Omental fat pad (tissue), 4 donors: Measurements from ENCODE around the gene PUM2. TPM values are rescaled to one million over a fixed set of nuclear protein-coding genes. Genes with fewer than 3 reads are reported as not detected.

Source experiments
- ATAC-seq: fragments of 150-250 bp; one replicate; pipeline ENCODE4 v1.9.1; 2016; ENCODE audit warnings: mild to moderate bottlenecking, moderate library complexity; ENCODE audit not compliant: low FRiP score
- DNase-seq: peaks from one replicate; pipeline ENCODE4 v3.0.0-alpha.2; 2019; ENCODE audit warnings: low spot score
- CTCF ChIP-seq, 3 donors: fragments of 450-650 bp; IDR thresholded peaks; one replicate each; pipeline ENCODE4 v1.5.1; 2016 to 2017; ENCODE audit warnings: antibody characterized with exemption in 3 of 3, mild to moderate bottlenecking in 3 of 3, moderate library complexity in 2 of 3
- total RNA-seq, 4 donors: library from RNA; depleted of rRNA; stranded (reverse); fragments of >200 nt; gene quantifications; one replicate each; pipeline ENCODE4 v1.1.0, GENCODE V29; 2016

PUM2 gene
- total RNA-seq, 4 donors from 2014 or later: 42.3 to 72.4 (median 57.8) TPM

- no peak for ATAC-seq
- no peak for DNase-seq
- TF ChIP-seq CTCF (IDR thresholded peaks at IDR 0.05): no peak
Observed at GRCh38 chr2:20232837-20233207, 117.8 kb downstream of the PUM2 start.

DNA sequence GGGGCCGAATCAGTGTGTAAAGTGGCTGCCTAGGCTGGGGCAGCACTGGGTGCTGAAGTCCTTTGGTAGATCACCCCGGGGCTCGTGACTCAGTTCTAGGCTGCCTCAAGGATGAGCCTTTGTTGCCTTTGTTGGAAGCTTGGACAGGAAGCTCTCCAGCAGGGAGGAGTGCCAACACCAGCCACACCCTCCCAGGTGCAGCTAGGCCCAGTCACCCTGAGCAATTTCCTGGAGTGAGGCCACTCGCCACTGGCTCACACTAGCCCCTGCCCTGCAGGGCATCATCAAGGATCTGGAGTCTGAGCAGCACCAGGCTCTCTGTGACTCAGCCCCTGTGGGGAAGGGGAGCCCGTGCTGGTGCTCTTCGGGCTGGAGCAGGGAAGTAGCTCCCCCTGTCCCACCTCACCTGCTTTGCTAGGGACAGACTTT lies 119.0 kb downstream of the PUM2 start:
- no peak for TF ChIP-seq CTCF (IDR thresholded peaks at IDR 0.05)
- no peak for DNase-seq
- ATAC-seq: no peak

DNA sequence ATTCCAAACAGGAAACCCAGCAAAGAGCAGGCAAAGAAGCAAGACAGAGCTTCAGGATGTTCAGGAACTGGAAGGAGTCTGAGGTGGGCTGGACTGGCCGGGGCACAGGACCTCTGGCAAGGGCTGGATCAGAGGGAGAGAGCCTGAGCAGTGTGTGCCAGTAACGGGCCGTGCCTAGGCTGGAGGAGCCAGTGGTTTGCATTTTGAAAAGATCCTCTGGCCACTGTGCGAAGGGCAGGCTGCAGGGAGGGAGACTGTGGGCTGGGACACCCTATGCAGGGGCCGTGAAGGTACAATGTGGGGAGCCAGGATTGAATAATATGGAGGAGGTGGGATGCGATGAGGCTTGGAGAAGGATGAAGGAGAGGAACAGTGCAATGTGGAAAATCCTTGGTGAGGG lies 119.5 kb downstream of the PUM2 start:
- TF ChIP-seq CTCF (IDR thresholded peaks at IDR 0.05): no peak
- ATAC-seq (no peak), DNase-seq (no peak)

DNA sequence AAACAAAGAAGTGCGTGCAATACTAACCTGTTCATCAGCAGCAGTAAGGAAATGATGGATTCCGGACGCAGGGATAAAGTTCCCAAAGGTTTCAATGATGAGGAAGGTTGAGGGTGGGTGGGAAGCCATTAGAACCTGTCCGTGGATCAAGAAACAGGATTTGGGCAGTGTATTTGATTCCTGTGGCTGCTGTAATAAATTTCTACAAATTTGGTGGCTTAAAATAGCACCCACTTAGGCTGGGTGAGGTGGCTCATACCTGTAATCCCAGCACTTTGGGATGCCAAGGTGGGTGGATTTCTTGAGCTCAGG lies 120.6 kb downstream of the PUM2 start:
- DNase-seq: no peak
- no peak for TF ChIP-seq CTCF (IDR thresholded peaks at IDR 0.05)

DNA sequence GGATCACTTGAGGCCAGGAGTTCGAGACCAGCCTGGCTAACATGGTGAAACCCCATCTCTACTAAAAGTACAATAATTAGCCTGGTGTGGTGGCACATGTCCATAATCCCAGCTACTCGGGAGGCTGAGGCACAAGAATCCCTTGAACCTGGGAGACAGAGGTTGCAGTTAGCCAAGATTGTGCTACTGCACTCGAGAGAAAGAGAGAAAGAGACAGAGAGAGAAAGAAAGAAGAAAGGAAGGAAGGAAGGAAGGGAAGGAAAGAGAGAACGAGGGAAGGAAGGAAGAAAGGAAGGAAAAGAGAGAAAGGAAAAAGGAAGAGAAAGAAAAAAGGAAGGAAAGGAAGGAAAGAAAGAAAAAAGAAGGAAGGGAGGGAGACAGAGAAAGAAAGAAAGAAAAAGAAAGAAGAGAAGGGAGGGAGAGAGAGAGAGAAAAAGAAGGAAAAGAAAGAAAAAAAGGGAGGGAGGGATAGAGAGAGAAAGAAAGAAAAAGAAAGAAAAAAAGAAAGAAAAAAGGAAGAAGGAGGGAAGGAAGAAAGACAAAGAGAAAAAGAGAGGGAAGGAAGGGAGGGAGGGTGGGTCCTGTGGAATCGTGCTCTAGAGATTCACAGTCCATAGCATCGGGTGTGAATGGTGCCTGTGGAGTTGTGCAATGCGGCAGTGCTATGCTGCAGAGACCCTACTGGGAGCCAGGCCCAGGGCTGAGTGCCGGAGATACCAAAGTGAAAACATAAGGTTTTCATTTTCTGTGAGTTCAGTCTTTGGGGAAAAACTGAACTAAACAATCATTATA lies 121.1 kb downstream of the PUM2 start:
- no peak for DNase-seq
- ATAC-seq: no peak

More for the DNA sequence above, 120.6 kb downstream of the PUM2 start:
- no peak for ATAC-seq

DNA sequence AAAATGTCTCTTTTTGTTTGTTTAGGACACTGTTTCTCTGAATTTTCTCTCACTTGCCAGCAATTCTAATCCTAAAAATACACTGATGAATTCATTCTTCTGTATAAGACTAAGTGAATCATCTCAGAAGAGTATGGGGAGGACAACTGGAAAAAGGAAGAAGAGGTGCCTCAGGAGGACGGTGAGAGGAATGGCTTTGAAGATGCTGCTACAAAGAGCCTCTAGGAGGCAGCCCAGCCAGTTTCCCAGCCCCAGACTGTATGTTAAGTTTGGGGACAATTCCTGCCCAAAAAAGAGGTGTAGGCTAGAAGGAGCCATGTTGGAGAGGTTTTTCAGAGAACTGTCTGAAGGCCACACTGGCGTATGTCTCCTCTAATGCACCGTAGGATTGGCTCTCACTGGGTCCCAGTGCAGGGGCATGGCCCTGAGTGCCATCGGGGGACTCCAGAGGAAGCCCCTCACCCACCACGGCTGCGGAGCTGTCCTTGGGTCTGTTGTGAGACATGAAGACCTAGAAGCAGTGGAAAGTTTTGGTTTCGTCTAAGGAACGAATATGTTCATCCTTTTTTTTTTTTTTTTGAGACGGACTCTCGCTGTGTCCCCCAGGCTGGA lies 122.6 kb downstream of the PUM2 start:
- DNase-seq (no peak), ATAC-seq (no peak)
- TF ChIP-seq CTCF (IDR thresholded peaks at IDR 0.05): no peak

More for the DNA sequence above, 121.1 kb downstream of the PUM2 start:
- TF ChIP-seq CTCF (IDR thresholded peaks at IDR 0.05): no peak

GRCh38 chr2:20226152-20226545 lies 124.5 kb downstream of the PUM2 start:
- ATAC-seq (no peak), DNase-seq (no peak)
- no peak for TF ChIP-seq CTCF (IDR thresholded peaks at IDR 0.05)
